Heart left ventricle (tissue), 16 donors: ENCODE data around the gene PLEKHO2. TPM values are rescaled to one million over a fixed set of nuclear protein-coding genes. Genes with fewer than 3 reads are reported as not detected.

Experiments used
- ATAC-seq, 4 donors: fragments of 200-7000 bp; cut with Tn5 transposase; one replicate each; pipeline ENCODE4 v1.9.1; 2020 to 2022; ENCODE audit warnings: moderate library complexity in 4 of 4, mild to moderate bottlenecking in 3 of 4, moderate number of reproducible peaks in 1 of 4
- DNase-seq, 5 donors: peaks; one replicate each; pipeline ENCODE4 v3.0.0-alpha.2; 2020
- H3K27ac ChIP-seq, 12 donors: fragments of 200-600 bp; sonication (generic) in 4 of 12; one replicate each; pipeline versions ENCODE4 v1.5.0 to v1.8.0; 2016 to 2022; ENCODE audit warnings: mild to moderate bottlenecking in 2 of 12
- H3K27me3 ChIP-seq, 9 donors: fragments of 200-600 bp; sonication (generic) in 2 of 9; one replicate each; pipeline versions ENCODE4 v1.5.1 to v1.8.0; 2016 to 2022; ENCODE audit warnings: mild to moderate bottlenecking in 3 of 9
- H3K36me3 ChIP-seq, 9 donors: fragments of 200-600 bp; sonication (generic) in 2 of 9; one replicate each; pipeline versions ENCODE4 v1.5.0 to v1.8.0; 2018 to 2022; ENCODE audit warnings: mild to moderate bottlenecking in 2 of 9
- H3K4me1 ChIP-seq, 12 donors: fragments of 200-600 bp; sonication (generic) in 4 of 12; one replicate each; pipeline versions ENCODE4 v1.5.0 to v1.8.0; 2016 to 2022; ENCODE audit warnings: mild to moderate bottlenecking in 3 of 12
- H3K4me3 ChIP-seq, 12 donors: fragments of 200-600 bp; sonication (generic) in 4 of 12; one replicate each; pipeline versions ENCODE4 v1.5.0 to v1.8.0; 2017 to 2022; ENCODE audit warnings: mild to moderate bottlenecking in 9 of 12, moderate library complexity in 4 of 12
- H3K9me3 ChIP-seq, 12 donors: fragments of 200-600 bp; sonication (generic) in 4 of 12; one replicate each; pipeline versions ENCODE4 v1.5.0 to v1.8.0; 2016 to 2022; ENCODE audit warnings: mild to moderate bottlenecking in 1 of 12
- POLR2A ChIP-seq, 2 donors: fragments of 450-650 bp; IDR thresholded peaks; one replicate each; pipeline ENCODE4 v1.6.1; 2017; ENCODE audit warnings: antibody characterized with exemption in 2 of 2, mild to moderate bottlenecking in 2 of 2, moderate library complexity in 2 of 2
- WGBS, 4 donors: extraction: QIAGEN DNeasy Blood & Tissue Kit in 2 of 4; methylation state at CpG; one replicate each; pipeline versions ENCODE4 v1.1.5 to v1.1.7; 2013 to 2018; 5-methylcytosine and 5-hydroxymethylcytosine counted together
- intact Hi-C, 10 donors: fragments of 100-400 bp; cut with DNase I; formaldehyde crosslinking; loops; one replicate each; pipeline versions ENCODE4 v1.11.1 to v1.14.2; 2022
- polyA plus RNA-seq, 2 donors: library from polyadenylated mRNA; stranded (reverse); fragments of 200-250 nt; gene quantifications; one replicate each; pipeline ENCODE4 v1.2.3, GENCODE V29; 2013
- total RNA-seq, 9 donors: library from RNA; depleted of rRNA in 2 of 9; stranded (reverse); fragments of >200 nt in 2 of 9; fragmentation: NEBNext Ultra II Directional in 3 of 9; extraction: Animal tissue kit (Norgen Biotek cat#: 25700) in 3 of 9; gene quantifications; one replicate each; pipeline versions ENCODE4 v1.1.0 to v1.2.4, GENCODE V29; 2016 to 2023
- TF ChIP-seq, protein P1 (sequence below), 12 donors: fragments of 200-600 bp; sonication (generic) in 4 of 12; IDR thresholded peaks; one replicate each; pipeline versions ENCODE4 v1.5.0 to v1.8.0; 2018 to 2022; ENCODE audit warnings: antibody characterized with exemption in 12 of 12, mild to moderate bottlenecking in 5 of 12
- donor health status: ischemic (EF 13 %, LVEDD 7.1; RV severe dilation, severe dysfunction).
- donor health status: healthy with polysubstance abuse.
- donor health status: DM: no; HTN: yes; CAD: no.
- donor health status: DM: no; HTN: no; CAD: no.
- donor health status: ischemic (EF 25% LVEDD 6.9; RV normal size, moderate dysfunction).
- donor health status: ischemic (EF 25% LVEDD 5.7; RV mildly dilated, moderate dysfunction).
- donor health status: healthy.
- donor health status: DM: yes; HTN: yes; CAD: no.
- donor health status: ischemic (EF 35%, LVEDD 5.7; RV mildly dilated, moderate dysfunction).
- donor health status: nonischemic (EF 11% LVEDD 7.7; RV severe dilation, severe dysfunction).
- donor health status: DM: yes; HTN: yes; CAD: no.
- donor health status: PGD.
- donor health status: ischemic (EF 29% LVEDD 5.4; RV normal size, mild dysfunction).
- donor health status: nonischemic (EF 23%, LVEDD 6.1; RV moderate dilation, normal function).

PLEKHO2 gene
- total and polyA plus RNA-seq, 11 donors, result 5.3 to 50.8 (median 9.2) TPM

DNA sequence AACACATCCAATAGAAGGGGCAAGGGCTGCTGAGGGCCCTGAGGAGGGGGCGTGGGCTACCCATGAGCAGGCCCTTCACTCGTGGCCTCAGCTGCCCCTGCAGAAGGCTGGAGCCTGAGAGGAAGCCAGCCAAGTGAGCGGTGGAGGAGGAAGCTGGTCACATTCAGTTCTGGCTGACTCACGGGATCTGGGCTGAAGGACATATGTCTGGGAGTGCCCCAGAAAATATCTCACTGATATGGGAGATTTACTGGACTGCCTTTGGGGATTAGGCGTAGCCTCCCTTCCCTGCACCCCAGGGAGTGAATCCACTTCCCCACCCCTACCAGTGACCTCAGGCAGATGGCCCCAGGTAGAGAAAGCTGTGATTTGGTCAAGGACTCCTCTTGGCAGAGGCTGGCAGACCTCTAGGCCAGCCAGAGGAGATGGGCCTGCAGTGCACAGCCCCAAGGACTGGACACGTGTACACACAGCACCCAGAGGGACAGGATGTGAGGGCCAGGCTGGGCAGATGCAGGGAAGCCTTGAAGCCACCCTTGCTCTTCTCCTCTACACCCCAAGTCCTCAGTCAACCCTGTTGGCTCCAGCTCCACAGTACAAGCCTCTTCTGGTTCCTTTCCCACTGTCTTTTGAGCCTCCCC is 55.8 kb downstream of the PLEKHO2 start:
- no peak overlapping the region for H3K4me3 ChIP-seq
- TF ChIP-seq, protein P1, sequence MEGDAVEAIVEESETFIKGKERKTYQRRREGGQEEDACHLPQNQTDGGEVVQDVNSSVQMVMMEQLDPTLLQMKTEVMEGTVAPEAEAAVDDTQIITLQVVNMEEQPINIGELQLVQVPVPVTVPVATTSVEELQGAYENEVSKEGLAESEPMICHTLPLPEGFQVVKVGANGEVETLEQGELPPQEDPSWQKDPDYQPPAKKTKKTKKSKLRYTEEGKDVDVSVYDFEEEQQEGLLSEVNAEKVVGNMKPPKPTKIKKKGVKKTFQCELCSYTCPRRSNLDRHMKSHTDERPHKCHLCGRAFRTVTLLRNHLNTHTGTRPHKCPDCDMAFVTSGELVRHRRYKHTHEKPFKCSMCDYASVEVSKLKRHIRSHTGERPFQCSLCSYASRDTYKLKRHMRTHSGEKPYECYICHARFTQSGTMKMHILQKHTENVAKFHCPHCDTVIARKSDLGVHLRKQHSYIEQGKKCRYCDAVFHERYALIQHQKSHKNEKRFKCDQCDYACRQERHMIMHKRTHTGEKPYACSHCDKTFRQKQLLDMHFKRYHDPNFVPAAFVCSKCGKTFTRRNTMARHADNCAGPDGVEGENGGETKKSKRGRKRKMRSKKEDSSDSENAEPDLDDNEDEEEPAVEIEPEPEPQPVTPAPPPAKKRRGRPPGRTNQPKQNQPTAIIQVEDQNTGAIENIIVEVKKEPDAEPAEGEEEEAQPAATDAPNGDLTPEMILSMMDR (IDR thresholded peaks at IDR 0.05), result no peak
- no peak for TF ChIP-seq POLR2A (IDR thresholded peaks at IDR 0.05)
- DNase-seq (peak; percentile 74 to 92 (median 86)), ATAC-seq (peak; percentile 51 to 77 (median 68))
- H3K4me1 ChIP-seq, result peaks cover 20 to 76% (median 51%) of the 10 kb centered on the region in 12 donors
- no peaks in the 10 kb centered on the region for H3K27me3 ChIP-seq
- peak overlapping the region; percentile 37 to 99 (median 87) for H3K27ac ChIP-seq
- 6 to 15% (median 11%) methylated on average over 6 of the region's 6 CpGs for WGBS, 4 donors
- peaks cover 0 to 20% (median 11%) of the 10 kb centered on the region in 12 donors for H3K9me3 ChIP-seq
- H3K36me3 ChIP-seq, result no peaks in the 10 kb centered on the region
- intact Hi-C loops, result loop anchor here in 5 of 10 donors (5.0 kb wide), 2 partner anchors 55 to 165 kb away; partner anchors contain the start of gene PLEKHO2 (in 5 of the 5)

DNA sequence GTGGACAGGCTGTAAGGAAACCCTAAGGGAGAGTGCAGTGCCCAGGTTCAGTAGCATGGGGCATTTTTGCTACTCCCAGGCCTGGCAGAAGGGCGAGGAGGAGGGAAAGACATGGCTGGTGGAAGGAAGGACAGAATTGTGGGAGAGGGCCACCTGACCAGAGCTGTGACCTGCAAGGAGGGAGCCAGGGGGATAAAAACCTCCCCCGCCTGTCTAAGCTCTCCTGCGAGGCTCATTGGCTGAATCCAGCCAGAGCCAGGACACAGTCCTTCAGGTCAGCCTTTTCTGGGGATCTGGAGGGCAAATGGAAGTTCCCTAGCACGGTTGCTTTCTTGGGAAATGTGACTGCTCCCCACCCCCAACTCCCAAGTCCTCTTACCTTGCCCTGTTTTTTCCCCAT is 56.7 kb downstream of the PLEKHO2 start:
- ATAC-seq, result no peak
- intact Hi-C loops, result loop anchor here in 5 of 10 donors (5.0 kb wide), 2 partner anchors 56 to 166 kb away; partner anchors contain the start of gene PLEKHO2 (in 5 of the 5)
- peaks cover 0 to 20% (median 11%) of the 10 kb centered on the region in 12 donors for H3K9me3 ChIP-seq
- H3K27ac ChIP-seq, result peak overlapping the region in 11 of 12 donors; percentile 68 to 99 (median 87)
- TF ChIP-seq, protein P1 (IDR thresholded peaks at IDR 0.05), result no peak
- TF ChIP-seq POLR2A (IDR thresholded peaks at IDR 0.05), result no peak
- 91 to 96% (median 93%) methylated on average over 4 of the region's 4 CpGs for WGBS, 4 donors
- no peaks in the 10 kb centered on the region for H3K36me3 ChIP-seq
- no peaks in the 10 kb centered on the region for H3K27me3 ChIP-seq
- H3K4me3 ChIP-seq, result no peak overlapping the region
- no peak for DNase-seq
- peaks cover 20 to 76% (median 48%) of the 10 kb centered on the region in 12 donors for H3K4me1 ChIP-seq

DNA sequence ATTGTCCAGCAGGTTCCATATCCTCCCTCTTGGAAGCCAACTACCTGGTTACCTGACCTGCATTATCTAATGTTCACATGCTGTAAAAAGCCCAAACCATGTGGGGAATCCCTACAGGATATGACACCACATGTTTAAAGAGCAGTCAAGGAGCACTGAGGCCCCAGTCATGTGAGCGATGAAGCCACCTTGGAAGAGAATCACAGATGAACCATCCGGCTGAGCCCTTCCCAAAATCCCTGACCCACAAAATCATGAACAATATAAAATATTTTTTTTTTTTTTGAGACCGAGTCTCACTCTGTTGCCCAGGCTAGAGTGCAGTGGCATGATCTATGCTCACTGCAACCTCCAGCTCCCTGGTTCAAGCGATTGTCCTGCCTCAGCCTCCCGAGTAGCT is 59.4 kb downstream of the PLEKHO2 start:
- Histone ChIP-seq H3K4me1 (peaks cover 14 to 73% (median 23%) of the 10 kb centered on the region in 12 donors), H3K9me3 (peaks cover 0 to 20% (median 11%) of the 10 kb centered on the region in 12 donors), H3K4me3 (no peak overlapping the region), H3K27me3 (no peaks in the 10 kb centered on the region), H3K36me3 (no peaks in the 10 kb centered on the region), H3K27ac (no peak overlapping the region)
- no peak for DNase-seq
- no peak for ATAC-seq
- TF ChIP-seq, protein P1 (IDR thresholded peaks at IDR 0.05), result no peak
- TF ChIP-seq POLR2A (IDR thresholded peaks at IDR 0.05), result no peak
- intact Hi-C loops, result loop anchor here in 1 of 10 donors (10.0 kb wide), 1 partner anchor 86 kb away; no protein-coding TSS in a partner anchor
- WGBS, 4 donors, result 94 to 99% (median 97%) methylated on average over 5 of the region's 5 CpGs

DNA sequence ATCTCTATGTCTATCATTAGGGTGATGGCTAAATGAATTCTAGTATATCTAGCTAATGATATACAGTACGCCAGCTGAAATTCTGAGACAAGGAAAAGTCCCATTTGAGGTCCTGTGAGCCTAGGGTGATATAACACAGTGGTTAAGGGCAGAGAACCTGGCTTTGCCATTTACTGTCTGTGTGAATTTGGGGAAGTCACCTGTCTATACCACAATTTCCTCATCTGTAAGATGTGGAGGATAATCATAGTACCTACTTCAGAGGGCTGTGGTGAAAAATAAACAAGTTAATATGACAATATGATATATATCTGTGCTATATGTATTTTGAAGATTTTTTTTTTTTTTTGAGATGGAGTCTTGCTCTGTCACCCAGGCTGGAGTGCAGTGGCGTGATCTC is 60.2 kb downstream of the PLEKHO2 start:
- no peaks in the 10 kb centered on the region for H3K27me3 ChIP-seq
- H3K36me3 ChIP-seq, result no peaks in the 10 kb centered on the region
- peak overlapping the region in 1 of 12 donors; percentile 4 for H3K27ac ChIP-seq
- H3K9me3 ChIP-seq, result peaks cover 0 to 20% (median 11%) of the 10 kb centered on the region in 12 donors
- intact Hi-C loops, result loop anchor here in 1 of 10 donors (10.0 kb wide), 1 partner anchor 87 kb away; no protein-coding TSS in a partner anchor
- DNase-seq, result no peak
- no peak overlapping the region for H3K4me3 ChIP-seq
- TF ChIP-seq POLR2A (IDR thresholded peaks at IDR 0.05), result no peak
- TF ChIP-seq, protein P1 (IDR thresholded peaks at IDR 0.05), result no peak
- peaks cover 8 to 65% (median 17%) of the 10 kb centered on the region in 12 donors for H3K4me1 ChIP-seq
- 43 to 99% (median 92%) methylated on average over 2 of the region's 2 CpGs for WGBS, 4 donors
- ATAC-seq, result no peak
